ENCODE results near the gene HES5.
"Not testable (repeated sequence)": the region's sequence is repeated elsewhere in the genome, so short reads cannot be mapped to it uniquely, and the experiment has no call there.

HES5 gene

GRCh38 chr1:2529784-2530512, at the start of gene HES5:
Gene HES5, minus strand, starts transcription at chr1:2530263. Its CDS starts 99 bp downstream, at chr1:2530164.
- DNase-seq, result peak; percentile 96

DNA sequence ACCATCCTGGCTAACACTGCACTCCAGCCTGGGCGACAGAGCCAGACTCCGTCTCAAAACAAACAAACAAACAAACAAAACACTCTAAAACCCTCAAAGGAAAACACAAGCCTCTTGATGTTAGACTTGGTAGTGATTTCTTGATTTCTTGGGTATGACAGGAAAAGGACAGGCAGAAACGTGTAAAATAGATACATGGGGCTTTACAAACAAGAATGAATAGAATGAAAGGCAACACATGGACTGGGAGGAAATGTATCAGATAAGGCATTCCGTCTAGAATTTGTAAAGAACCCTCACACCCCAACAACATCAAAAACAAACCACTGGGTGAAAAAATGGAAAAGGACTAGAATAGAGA, 48.7 kb upstream of the HES5 start:
- DNase-seq, result no peak

- DNase-seq, result not testable (repeated sequence)
These were observed 47.6 kb upstream of the HES5 start for GRCh38 chr1:2577565-2578075.

- DNase-seq, result no peak
These were observed 46.0 kb upstream of the HES5 start for GRCh38 chr1:2575801-2576663.

GRCh38 chr1:2574350-2574749, 44.3 kb upstream of the HES5 start:
- DNase-seq, result no peak

GRCh38 chr1:2573250-2573920, 43.3 kb upstream of the HES5 start:
- no peak for DNase-seq

- no peak for DNase-seq
These were observed 41.3 kb upstream of the HES5 start for GRCh38 chr1:2571348-2571747.

DNA sequence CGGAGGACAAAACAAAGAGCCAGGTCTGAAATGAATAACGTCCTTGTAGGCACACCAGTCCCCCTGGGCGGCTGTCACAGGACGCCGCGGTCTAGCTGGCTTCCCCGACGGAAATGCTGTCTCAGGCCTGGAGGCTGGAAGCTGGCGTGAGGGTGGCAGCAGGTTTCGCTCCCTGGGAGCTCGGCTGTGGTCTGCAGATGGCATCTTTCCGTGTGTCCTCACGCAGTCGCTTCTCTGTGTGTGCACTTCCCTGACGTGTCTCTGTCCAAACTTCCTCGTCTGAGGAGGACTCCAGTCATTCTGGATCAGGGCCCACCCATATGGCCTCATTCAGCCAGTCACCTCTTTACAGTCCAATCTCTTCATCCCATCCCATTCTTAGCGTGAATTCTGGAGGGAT, 40.3 kb upstream of the HES5 start:
- no peak for DNase-seq

GRCh38 chr1:2569703-2570102, 39.6 kb upstream of the HES5 start:
- not testable (repeated sequence) for DNase-seq

GRCh38 chr1:2569060-2569459, 39.0 kb upstream of the HES5 start:
- DNase-seq, result peak; percentile 60

DNA sequence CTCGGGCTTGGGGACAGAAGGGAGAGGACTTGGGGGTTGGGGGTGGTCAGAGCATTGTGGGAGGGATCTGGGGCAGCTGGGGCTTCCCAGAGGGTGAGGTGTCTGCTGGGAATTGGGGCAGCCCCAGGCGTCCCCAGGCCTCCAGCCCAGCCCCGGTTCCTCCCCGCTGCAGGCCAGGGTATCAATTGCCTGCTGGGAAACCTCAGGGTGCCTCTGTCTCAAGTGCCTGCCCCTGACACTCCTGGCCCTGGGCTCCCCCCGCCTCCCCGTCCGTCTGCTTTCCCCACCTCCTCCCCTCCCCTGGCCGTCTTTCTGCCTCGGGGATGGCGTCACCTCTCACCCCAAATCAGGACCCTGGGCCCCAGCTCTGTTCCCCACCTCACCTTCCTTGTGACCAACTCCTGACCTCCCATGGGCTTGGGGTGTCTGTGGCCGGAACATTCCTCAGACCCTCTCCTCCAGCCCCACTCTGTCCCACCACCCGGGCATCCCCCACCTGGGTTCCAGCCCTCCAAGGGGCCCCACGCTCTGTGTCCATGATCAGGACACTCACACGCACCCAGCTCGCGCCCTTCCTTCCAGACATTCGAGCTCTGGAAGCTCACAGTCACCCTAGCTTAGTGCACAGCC, 38.2 kb upstream of the HES5 start:
- not testable (repeated sequence) for DNase-seq

DNA sequence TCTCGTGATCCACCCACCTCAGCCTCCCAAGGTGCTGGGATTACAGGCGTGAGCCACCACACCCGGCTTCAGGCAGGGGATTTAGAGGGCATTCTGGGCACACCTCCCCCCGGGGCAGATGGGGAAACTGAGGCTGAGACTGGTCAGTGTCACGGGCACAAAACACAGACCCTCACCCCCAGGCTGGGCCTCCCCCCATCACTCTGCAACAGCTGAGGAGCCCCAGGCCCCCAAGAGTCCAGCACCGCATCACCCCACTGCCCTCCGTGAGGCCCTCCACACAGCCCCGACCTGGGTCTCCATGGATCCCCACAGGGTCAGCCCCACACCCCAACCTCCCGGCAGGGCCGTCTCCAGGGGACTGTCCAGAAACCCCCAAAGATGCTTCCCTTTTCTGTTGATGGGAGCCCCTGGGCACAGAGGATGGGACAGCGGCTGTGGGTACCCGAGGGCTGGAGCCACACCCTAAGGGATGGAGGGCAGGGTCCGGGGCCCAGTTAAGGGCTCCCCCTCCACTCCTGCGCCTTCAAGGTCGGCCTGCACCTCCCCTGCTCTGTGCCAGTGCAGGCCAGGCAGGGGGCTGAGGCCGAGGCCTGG, 37.1 kb upstream of the HES5 start:
- DNase-seq, result no peak

DNA sequence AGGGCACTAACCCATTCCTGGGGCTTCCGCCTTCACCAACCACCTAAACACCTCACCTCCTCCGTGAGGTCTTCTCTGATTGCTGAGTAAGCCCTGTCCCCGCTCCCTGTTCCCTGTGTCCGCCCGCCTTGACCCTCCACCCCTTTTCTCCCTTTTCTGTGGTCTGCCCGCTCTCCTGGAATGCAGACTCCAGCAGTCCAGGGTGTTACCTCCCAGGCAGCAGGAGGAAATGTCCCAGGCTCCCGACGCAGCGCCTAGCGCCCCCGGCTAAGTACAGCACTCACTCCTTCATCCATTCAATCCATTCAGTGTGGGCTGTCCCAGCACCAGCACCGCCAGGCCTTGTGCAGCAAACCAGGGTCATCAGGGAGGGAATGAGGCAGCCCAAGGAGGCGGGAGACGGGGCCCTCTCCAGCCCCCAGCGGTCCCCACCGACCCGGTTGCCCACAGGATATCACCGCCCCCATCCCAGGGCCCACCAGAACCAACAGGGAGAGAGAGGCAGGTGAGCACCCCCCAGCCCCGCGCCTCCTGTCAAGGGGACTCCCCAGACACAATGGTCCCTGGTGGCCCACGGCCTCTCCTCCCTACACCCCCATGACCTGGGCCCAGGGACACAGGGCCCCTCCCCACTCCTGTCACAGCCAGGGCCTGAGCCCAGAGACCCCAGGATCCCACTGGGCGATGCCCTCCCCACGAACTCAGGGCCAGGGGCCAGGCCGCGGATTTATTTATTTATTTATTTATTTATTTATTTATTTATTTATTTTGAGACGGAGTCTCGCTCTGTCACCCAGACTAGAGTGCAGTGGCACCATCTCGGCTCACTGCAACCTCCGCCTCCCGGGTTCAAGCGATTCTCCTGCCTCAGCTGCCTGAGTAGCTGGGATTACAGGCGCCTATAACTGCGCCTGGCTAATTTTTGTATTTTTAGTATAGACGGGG, 36.3 kb upstream of the HES5 start:
- no peak for DNase-seq

DNA sequence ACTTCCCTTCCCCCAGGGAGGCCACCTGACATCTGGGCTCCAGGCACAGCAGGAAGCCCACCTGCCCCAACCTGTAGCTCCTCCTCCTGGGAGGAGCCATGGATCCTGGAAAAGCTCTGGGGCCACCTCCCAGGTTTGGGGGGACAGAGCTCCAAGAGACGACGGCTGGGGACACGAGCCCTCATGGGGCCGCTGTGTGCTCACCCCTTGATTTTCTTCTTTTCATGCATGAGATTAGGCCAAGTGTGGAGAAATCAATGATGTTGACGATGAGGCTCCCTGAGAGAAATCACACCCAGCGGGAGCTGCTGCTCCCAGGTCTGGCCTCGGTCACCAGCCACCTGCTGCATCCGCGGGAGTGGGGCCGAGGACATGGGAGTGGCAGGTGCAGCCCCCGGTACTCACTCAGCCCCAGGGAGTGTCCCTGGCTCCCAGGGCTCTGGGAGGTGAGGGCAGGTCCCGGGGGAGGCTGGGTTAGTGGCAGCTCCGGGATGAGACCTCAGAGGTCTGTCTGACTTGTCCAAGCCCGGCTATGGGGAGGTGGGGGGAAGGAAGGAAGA, 34.8 kb upstream of the HES5 start:
- peak; percentile 36 for DNase-seq

DNA sequence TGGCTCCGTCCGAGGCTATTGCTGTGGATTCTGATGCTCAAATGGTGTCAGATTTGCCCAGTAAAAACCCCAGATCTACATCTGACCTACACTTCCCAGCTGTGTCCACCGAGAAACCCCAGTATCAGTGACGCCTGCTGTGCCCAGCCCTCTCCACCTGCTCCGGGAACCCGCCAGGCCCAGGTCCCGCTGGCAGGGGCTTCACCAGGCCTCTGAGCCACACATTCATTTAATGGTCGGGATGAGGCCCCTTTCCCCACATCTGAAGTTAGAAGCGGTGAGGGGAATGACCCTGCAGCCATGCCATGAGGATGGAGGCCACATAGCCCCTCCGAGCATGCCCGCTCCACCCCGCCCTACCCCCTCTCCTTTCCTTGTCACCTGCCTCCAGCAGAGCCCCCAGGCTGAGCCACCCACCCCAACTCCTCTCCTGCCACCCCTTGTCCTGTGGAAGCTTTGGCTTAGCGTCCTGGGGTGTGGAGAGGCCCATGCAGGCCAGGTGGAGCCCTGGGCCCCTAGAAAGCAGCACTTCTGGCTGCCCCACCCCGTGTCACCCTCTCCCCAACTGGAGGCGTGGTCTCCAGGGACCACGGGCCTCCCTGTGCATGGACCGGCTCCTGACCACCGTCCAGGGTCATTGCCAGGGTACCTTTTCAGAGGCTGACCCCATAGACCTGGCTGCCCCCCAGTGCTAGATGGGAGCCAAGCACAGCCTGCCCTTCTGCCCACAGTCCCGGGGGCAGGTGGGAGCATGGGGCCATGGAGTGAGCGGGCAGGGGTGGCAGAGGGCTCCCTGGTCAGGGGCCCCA, 34.1 kb upstream of the HES5 start:
- DNase-seq, result no peak

- peak; percentile 25 for DNase-seq
These were observed 33.1 kb upstream of the HES5 start for GRCh38 chr1:2563205-2563604.

DNA sequence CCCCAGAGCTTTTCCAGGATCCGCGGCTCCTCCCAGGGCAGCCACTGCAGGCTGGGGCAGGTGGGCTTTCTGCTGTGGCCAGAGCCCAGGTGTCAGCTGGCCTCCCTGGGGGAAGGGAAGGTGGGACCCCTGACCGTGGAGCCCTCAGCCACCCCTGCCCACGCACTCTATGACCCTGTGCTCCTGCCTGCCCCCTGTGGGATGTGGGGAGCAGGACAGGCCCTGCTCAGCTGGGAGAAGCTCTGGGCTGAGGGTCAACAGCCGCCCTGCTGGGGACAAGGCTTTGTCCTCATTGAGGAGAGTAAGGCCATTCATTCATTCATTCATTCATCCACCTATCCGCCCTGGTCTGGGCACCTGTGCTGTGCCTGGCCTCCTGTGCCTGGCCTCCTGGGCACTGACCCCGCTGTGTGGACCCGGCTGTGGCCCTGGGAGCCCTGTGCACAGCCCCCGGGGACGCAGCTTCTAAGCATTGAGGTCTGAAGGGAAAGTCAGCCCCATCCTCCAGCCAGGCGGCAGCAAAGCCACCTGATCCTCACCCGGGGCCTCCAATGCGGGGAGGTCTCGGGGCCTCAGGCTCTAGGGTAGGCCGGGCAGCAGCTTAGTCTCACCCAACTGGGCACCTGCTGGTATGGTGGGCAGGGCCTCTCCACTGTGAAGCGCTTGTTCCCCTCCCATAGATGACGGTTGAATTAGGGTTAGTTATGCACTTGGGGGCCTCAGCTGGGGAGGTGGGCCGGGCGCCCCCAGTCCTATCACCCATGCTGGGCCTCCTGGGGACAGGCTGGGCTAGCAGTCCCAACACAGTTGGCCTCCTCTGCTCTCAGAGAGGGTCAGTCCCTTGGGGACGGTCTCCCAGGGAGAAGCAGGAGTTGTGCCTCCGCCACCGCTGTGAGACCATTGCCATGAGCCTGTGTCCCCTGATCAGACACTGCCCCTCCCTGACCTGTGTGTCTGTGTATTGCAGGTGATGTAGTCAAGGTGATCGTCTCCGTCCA, 32.1 kb upstream of the HES5 start:
- no peak for DNase-seq

GRCh38 chr1:2561446-2561845, 31.4 kb upstream of the HES5 start:
- DNase-seq, result no peak

All from eye (tissue), 1 donor.